22Rv1 (cell line): ENCODE measurements around the gene NPEPL1.

Source experiments
- CTCF ChIP-seq: fragments of 450-650 bp; IDR thresholded peaks from 2 replicates; pipeline ENCODE4 v1.5.1; 2017; ENCODE audit warnings: mild to moderate bottlenecking
- ZFX ChIP-seq: fragments of 450-650 bp; IDR thresholded peaks from 2 replicates; pipeline ENCODE4 v1.6.1; 2017; ENCODE audit warnings: antibody characterized with exemption, borderline replicate concordance

GRCh38 chr20:58746620-58747019 is 54.0 kb downstream of the NPEPL1 start:
- TF ChIP-seq CTCF (no peak), ZFX (no peak)
